ENCODE measurements around the gene TTC6.
A peak's percentile ranks its signal among the peaks of the same experiment; 100 is the strongest.

GRCh38 chr14:37594238-37594970 is 1.0 kb upstream of the TTC6 start:
- no peak for TF ChIP-seq ZFX (IDR thresholded peaks at IDR 0.05; ENCODE audit: borderline replicate concordance)
- peak; percentile 84 for TF ChIP-seq CTCF (IDR thresholded peaks at IDR 0.05)

All from 22Rv1 (cell line).